Ishikawa (cell line): Measurements from ENCODE around the gene KRTAP25-1.

Source experiments
- CEBPB ChIP-seq: IDR thresholded peaks from 2 replicates; pipeline ENCODE4 v1.6.1; 2012
- NFIC ChIP-seq: IDR thresholded peaks from 2 replicates; pipeline ENCODE4 v1.6.1; 2012
- REST ChIP-seq: IDR thresholded peaks from 2 replicates; pipeline ENCODE4 v1.6.1; 2012; ENCODE audit warnings: low read depth, mild to moderate bottlenecking
- TCF12 ChIP-seq: IDR thresholded peaks from 2 replicates; pipeline ENCODE4 v1.6.1; 2012; ENCODE audit warnings: low read depth
- TEAD4 ChIP-seq: IDR thresholded peaks from 2 replicates; pipeline ENCODE4 v1.6.1; 2012
- YY1 ChIP-seq: IDR thresholded peaks from 2 replicates; pipeline ENCODE4 v1.6.1; 2012; ENCODE audit warnings: low read depth
- ZBTB7A ChIP-seq: IDR thresholded peaks from 2 replicates; pipeline ENCODE4 v1.6.1; 2012; ENCODE audit warnings: low read depth
- TF ChIP-seq, protein P1 (sequence below): IDR thresholded peaks from 2 replicates; pipeline ENCODE4 v1.6.1; 2012

GRCh38 chr21:30332681-30333080 is 43.4 kb upstream of the KRTAP25-1 start:
- TF ChIP-seq, protein P1, sequence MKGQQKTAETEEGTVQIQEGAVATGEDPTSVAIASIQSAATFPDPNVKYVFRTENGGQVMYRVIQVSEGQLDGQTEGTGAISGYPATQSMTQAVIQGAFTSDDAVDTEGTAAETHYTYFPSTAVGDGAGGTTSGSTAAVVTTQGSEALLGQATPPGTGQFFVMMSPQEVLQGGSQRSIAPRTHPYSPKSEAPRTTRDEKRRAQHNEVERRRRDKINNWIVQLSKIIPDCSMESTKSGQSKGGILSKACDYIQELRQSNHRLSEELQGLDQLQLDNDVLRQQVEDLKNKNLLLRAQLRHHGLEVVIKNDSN: no peak
- TF ChIP-seq ZBTB7A (no peak), NFIC (no peak), TEAD4 (no peak), YY1 (no peak), CEBPB (no peak), REST (no peak), TCF12 (no peak)
